ENCODE measurements around the gene TPST2.

The TPST2 gene

DNA sequence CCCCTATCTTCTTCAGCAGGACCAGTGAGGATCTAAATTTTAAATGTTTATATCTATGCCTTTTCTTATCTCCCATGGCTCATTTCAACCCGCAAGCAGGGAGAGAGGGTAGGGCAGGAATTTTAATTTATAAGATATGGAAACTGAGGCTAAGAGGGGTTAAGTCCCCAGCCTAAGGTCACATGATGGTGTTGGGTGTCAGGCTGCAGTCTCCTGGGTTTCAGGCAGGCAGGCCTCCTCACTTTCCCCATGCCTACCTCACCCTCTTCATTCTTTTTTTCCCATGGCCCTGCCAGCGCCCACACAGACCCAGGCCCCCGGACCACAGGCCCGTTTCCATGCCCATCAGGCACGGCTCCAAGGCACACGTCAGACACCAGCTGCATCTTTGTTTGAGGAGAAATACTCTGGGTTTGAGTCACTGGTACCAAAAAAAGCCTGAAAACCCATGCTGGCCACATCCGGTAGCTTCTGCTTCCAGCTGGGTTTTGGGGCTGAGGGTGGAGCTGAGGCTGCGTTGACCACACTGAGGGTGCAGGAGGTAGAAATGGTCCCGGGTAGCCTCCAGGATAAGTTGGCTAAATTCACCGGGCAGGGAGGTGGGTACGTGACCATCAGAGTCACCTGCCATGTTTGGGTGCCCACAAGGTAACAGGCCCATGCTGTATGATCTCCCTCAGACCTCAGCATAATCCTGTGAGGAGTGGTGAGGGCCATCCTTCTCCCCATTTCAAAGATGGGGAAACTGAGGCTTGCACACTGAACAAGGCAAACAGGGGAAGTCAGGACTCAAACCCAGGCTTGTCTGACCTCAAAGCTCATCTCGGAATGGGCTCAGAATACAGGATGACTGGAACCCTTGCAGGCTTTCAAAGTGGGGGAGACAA is 20.4 kb upstream of the TPST2 start:
- no peak for DNase-seq

DNA sequence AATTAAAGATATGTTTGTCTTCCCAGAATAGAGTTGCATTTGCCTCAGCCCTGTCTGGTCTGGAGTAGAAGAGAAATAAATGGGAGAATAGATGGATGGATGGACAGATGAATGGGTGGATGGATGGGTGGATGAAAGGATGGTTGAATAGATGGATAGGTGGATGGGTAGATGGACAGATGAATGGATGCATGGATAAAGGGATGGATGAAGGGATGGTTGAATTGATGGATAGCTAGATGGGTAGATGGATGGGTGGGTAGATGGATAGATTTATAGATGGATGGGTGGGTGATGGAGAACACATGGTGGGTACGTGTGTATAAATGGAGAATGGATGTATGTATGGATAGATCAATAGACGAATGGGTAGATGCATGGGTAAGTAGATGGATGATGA is 19.4 kb upstream of the TPST2 start:
- no peak for DNase-seq

DNA sequence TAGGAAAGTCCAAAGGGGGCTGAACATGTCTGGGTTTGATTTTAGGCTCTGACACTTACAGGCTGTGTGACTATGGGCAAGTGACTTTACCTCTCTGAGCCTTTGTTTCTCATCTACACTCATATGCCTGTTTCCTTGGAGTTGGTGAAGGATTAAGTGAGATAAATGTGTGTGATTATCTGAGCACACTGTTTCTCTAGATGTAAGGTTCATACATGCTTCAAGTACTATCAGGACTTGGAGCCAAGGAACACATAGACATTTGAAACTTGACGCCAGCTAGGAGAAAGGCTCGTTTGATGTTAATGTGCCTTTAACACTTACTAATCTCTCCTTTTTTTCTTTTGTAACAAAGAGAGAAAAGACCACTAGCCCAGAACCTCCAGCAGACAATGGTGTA is 18.2 kb upstream of the TPST2 start:
- DNase-seq: no peak

DNA sequence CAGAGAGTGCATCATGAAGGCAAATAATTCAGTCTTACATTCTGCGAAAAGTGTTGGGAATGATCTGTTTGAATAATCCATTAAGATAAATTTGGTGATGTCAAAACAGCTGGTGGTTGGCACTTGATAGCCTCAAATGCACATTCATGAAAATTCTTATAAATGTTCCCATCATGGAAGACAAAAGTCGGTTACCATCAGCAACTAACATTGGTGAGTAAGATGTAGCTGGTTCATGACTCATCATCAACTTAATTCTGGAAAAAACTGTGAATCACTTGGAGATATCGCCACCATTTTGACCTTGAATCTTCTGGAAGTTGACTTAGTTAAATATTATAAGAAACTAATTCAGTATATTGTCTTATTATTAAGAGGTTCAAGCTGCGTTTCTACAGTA is 16.7 kb upstream of the TPST2 start:
- DNase-seq: no peak

DNA sequence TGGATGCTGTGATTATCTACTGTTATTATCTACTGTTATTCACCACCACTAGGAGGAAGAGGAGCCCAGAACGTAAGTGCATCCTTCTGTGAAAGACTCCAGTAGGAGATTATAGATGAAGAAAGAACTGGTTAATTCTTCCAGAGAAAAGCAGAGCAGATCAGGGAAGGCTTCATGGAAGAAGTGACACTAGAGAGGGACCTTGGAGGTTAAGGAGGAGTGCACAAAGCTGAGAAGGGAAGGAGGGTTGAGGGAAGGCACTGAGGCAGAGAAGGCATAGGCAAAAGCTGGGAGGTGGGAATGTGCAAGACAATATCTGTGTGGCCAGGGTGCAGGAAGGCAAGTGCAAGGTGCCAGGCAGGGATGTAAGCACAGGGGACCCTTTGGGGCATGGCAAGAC is 14.4 kb upstream of the TPST2 start:
- no peak for DNase-seq

DNA sequence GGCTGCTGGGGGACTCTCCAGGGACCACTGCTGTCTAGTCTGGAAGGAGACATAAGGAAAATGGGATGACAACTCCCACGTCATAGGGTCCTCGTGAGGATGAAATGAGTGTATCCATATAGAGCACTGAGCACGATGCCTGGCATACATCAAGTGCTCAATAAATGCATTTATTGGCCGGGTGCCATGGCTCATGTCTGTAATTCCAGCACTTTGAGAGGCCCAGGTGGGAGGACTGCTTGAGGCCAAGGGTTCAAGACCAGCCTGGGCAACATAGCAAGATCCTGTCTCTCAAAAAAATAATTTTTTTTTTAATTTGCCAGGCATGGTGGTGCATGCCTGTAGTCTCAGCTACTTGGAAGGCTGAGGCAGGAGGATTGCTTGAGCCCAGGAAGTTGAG is 12.2 kb upstream of the TPST2 start:
- DNase-seq: no peak

DNA sequence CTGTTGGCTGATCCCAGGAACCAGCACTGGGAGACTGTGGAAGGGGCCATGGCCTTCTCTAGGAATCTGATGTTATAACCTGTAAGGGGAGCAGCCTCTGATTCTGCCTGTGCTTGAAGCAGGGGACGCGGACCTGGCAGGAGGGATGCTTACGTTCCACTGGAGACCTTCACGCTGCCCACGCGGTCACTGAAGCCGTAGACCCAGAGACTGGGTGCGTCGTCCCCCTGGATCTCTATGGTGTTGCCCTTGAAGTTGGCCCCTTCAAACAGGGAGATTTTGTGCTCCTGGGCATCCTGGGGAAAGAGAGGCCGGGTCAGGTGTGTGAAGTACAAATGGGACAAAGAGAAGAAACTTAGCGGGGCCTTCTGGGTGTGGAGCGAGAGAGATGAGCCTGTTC is 11.8 kb upstream of the TPST2 start:
- DNase-seq: no peak

DNA sequence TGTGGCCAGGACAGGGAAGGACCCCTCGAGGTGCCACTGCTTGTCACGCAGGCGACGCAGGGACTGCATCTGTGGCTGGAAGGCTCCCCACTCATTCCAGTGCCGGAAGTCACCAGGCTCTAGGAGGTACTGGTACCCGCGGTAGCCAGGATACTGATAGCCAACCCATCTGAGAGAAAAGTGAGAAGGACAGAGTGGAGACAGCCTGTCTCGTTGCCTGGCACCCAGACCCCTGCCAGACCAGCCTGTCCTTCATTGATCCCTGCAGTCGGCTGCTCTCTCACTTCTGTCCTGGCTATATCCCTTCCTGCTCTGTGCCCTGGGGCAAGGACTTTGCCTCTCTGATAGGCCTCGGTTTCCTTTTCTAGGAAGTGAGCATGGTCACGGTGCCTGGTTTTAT is 9.6 kb upstream of the TPST2 start:
- no peak for DNase-seq

DNA sequence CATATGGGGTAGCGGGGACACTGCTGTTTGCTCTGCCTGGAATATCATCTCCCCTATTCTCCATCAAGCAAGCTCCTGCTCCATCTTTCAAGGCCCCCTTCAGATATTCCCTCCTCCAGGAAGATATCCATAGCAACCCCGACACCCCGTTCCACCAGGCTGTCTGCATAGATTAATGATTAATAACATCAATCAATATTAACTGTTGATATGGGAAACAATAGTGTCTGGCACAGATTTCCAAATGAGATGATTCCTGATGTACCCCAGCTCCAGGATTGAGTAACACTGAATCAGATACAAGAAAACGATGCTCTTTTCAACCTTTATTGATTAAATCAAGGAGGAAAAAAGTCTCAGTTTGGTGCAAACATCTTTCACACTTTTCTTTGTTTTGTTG is 7.5 kb upstream of the TPST2 start:
- DNase-seq: no peak

DNA sequence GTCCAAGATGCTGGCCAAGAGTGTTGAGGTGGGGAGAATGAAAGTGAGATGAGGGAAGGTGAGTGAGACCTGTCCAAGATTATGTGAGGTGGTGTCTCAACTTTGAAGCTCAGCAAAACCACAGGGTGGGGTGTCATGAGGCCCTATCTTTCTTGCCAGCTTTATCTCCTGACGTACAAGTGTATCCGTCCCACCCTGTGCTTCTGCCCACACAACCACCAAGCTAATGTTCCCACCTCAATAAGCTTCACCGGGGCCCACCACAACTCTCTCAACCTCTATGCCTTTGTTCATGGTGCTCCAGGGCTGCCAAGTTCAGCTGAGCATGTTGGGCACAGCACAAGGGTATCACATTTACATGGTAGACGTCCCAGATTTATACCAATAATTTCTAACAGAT is 7.1 kb upstream of the TPST2 start:
- DNase-seq: no peak

DNA sequence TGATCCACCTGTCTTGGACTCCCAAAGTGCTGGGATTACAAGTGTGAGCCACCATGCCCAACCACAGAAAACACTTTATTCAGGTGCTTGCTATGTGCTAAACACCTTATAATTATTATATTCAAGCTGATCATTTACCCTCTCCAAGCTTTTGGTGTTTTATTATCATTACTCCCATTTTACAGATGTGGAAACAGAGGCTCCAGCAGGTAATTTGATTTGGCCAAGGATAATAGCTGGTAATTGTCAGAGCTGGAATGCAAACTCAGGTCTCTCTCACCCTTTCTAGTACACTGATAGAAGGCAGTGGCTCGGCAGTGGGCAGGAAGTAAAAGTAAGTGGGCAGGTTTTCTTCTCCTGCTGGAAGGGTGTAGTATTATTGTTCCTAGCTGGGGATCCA is 3.8 kb upstream of the TPST2 start:
- no peak for DNase-seq

DNA sequence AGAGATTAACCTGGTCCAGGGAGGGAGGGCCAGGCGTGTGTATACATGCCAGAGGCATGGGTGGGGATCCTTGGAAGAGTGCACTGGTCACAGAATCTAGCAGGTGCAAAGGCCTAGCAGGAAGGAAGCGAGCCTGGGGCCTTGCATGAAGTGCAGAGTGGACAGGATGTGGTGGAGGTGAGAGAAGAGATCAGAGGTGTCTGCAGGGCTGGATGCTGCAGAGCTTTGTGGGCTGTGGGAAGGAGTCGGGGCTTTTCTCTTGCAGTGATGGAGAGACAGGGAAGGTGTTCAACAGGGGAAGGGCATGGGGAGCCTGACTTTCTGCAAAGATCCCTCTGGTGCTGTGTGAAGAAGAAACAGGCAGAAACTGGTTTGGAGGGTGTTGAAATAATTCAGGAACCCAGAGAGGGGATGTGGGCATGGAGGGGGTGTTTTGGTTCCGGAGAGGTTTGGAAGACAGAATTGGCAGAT is 2.5 kb upstream of the TPST2 start:
- DNase-seq: no peak

DNA sequence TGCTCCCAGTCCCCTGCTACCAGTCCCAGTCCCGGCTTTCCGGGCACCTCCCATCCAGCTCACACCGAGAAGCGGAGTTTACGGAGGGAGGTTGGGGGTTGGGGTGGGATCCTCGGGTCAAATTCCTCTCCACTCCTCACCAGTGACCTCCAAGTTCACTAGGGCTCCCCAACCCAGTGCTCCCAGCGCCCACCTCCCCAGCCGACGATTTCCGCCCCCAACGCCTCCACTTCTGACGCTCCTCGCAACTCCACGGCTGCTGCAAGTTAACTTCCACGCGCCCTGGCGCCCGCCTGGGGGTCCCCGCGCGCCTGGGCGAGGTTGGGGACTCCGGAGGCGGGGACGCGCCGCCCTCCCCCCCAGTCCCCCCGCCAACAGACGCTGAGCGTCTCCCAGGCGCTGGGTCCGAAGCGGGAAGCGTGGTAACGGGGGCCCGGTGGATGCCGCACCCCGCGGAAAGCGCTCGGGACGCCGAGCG is 526 bp downstream of the TPST2 start:
- no peak for DNase-seq

DNA sequence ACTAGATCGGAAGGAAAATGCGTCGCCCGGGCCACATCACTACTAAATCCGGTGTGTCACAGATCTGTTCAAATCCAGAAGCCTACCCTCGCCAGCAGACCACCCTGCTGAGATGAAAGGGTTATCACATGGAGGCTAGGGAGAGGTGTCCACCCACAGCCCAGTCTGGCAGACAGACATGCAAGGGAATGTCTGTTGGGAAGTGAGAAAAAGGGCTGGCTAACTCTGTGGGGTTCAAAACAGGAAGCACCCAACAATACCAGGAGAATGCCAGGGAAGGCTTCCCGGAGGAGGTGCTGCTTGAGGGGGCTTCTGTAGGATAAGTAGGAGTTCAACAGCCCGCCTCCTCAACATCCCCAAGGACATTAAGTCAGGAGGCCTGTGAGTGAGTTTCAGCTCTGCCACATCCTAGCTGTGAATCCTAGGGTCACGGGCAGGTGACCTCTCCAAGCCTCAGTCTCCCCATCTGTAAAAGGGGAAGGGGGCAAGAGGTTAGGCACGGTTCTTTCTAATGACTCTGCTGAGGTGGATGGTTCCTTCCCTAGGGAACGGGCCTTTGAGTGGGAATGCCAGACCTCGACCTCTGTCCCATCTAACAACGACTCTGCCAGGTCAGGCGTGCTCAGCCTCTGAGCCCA is 1.1 kb downstream of the TPST2 start:
- DNase-seq: no peak

DNA sequence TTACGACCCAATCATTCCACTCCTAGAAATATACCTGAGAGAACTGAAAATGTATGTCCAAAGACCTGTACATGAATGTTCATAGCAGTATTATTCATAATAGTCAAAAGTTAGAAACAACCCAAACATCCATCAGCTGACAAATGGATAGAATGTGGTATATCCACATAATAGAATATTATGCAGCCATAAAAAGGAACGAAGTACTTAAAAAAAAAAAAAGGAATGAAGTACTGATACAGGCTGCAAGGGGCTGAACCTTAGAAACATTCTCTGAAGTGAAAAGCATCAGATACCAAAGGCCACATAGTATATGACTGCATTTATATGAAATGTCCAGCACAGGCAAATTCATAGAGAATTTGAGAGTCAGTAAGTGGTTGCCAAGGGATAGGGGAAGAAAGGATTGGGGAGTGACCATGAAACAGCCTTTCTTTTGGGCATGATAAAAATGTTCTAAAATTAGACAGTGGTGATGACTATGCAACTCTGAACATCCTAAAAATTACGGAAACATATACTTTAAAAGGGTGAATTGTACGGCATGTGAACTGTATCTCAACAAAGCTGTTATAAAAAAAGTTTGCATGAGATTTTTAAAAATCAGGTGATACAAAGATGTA is 1.8 kb downstream of the TPST2 start:
- DNase-seq: no peak

DNA sequence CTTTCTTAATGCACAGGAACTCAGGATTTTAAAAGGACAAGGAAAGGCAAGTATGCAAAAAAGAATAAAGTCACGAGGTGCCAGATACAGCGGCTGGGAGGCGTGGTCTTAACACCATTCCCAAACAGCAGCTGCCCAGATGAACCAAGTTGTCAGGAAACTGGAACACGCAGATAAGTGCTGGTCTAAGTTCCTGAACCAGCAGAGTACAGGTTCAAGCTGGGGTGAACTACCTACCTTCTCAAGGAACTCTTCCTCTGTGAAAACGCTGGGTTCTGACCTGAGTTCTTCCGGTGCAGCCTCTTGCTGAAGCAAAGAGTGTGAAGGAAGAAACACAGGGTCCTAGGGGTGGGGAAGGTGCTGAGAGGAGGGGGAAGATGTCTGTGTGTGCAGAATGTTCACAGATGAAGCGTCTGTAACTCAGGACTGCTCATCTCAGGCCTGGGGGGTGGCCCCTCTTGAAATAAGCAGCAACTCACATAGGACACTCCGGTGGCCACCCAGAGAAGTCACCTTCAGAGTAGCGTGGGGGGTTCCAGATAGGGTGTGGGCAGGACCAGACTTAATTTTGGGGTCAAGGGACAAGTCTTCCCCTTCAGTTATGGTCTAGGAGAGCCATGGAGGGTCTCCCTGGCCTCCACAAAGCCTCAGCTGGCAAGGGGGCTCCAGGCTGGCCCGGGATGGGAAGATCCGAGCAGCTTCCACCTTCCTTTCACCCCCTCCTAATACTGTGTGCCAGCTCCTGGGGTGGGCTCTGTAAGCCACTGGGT is 3.2 kb downstream of the TPST2 start:
- DNase-seq: no peak

DNA sequence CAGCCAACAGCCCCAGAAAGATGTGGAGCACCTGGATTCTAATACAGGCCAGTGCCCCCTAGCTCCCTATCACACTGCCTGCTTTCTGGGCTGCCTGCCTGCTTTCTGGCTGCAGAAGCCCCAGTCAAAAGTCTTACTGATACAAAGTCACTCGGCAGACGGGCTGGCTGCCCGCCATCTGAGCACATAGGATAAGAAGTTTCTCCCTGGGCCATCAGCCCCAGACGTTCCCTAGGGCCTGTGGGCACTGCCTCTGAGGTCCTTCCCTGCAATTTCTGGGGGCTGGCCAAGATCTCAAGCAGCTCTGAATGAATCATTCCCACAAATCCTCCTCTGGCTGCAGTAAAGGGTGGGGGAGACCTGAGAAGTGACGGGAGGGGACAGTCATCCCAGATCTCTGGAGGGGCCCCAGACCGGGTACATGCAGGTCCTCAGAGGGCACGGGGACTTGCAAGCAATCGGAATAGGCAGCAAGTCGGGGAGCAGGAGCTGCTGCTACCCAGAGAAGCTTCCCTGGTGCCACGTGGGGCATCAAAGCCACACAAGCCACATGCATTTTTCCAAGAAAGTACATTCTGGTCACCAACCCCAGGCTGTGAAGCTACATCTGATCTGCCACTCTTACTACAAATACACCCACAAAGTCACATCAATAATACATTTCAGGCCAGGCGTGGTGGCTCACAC is 4.7 kb downstream of the TPST2 start:
- no peak for DNase-seq

DNA sequence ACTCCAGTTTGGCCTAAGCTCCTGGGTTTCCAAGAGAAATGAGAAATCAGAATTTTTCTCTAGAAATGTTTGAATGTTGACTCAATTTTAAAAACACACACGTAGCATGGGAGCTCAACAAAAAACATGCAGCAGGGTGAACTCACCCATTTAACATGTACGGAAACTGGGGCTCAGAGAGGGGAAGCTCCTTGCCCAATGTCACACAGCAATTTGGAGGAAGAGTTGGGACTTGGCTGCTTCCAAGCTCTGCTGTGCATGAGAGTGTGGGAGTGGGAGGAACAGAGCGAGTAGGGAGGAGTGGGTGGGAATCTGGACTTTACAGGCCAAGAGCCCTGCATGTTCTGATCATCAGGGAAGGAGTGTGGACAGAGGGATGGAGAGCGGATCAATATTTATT is 5.9 kb downstream of the TPST2 start:
- DNase-seq: no peak

DNA sequence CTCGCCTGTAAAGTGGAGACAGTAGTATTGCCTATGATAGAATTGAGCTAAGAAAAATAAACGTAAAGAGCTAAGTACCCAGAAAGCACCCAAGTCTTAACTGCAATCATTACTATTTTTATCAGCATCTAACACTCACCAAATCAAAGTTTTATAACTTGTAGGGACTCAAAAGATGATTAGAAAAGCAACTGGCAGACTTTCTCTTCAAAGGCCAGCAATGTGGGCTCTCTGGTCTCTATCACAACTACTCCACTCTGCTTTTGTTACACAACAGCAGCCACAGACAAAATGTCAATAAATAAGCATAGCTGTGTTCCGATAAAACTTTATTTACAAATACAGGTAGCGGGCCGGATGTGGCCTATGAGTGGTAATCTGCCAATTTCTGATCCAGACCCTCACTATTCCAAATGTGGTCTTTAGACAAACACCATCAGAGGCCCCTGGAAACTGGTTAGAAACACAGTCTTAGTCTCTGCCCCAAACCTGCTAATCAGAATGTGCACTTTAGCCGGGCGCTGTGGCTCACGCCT is 8.2 kb downstream of the TPST2 start:
- DNase-seq: no peak

DNA sequence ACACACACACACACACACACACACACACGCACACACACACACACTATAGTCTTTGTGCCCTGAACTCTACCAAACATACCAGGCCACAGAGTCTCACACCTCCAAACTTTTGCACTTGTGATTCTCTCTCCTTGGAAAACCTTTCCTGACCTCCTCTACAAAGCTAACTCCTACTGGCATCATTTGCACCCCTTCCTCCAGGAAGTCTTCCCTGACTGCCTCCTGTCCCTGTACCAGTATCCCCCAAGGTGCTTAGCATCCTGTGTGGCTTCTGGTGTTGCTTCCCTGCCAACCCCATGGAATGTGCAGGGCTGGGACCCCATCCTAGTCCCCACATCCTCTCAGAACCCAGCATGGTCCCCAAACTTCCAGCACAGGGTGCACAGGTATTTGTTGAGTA is 8.9 kb downstream of the TPST2 start:
- DNase-seq: no peak

DNA sequence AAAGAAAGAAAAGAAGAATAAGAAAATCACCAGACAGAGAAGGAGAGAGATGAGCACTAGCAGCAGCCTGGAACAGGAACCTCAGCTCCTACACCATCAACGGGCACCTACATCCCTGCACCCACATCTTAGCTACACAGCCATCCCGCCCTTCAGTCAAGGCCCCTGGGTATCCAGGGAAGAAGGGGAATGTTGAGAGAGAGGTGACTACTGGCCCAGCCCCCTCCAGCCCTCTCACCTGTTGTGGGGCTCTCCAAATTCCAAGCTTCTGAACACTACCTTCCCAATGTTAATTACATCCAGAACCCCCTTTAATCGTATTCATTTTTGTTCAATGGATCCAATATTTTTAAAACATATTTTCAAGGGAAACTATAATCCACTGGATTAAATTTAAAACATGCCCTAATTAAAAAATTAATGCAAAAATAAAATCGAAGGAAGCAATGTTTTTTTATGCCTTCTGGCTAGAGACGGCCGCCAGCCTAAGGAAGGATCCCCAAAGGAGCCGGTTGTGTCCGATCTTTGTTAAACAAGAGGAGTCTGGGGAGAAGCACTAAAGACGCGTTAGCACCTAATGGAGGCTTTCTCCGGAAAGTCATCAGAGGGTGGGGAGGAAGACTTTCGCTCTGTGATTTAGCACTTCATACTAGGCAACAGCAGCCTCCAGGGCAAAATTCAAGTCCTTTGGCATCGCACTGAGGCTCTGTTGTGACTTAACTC is 9.5 kb downstream of the TPST2 start:
- DNase-seq: no peak

Measured in NCI-H187 treated with DMSO at 0.1 percent for 48 hours (cell line).